GM06990 (cell line): Measurements from ENCODE around the gene RAD54L2.
"Not testable (repeated sequence)": the region's sequence is repeated elsewhere in the genome, so short reads cannot be mapped to it uniquely, and the experiment has no call there.

Source experiments
- DNase-seq: peaks from one replicate; pipeline ENCODE4 v3.0.0-alpha.2; 2011; ENCODE audit not compliant: insufficient read length; ENCODE audit errors: extremely low read depth
- H3K27me3 ChIP-seq: replicated peaks from 2 replicates; pipeline ENCODE4 v1.6.0; 2011; ENCODE audit warnings: low read length; ENCODE audit not compliant: control insufficient read depth, insufficient read depth
- H3K36me3 ChIP-seq: 2 replicates; pipeline ENCODE4 v1.5.1; 2011; ENCODE audit warnings: low read length; ENCODE audit not compliant: control insufficient read depth, insufficient read depth
- H3K4me3 ChIP-seq: replicated peaks from 2 replicates; pipeline ENCODE4 v1.5.1; 2011; ENCODE audit warnings: low read depth, mild to moderate bottlenecking, control low read depth, low read length
- CTCF ChIP-seq: IDR thresholded peaks from 2 replicates; pipeline ENCODE4 v1.5.1; 2011; ENCODE audit warnings: low read length, control low read depth, mild to moderate bottlenecking, inconsistent platforms; ENCODE audit not compliant: insufficient read depth, poor library complexity, severe bottlenecking

The RAD54L2 gene

GRCh38 chr3:51503007-51503406, 35.5 kb upstream of the RAD54L2 start:
- no peak overlapping the region for H3K4me3 ChIP-seq
- TF ChIP-seq CTCF = no peak
- DNase-seq = no peak
- no peaks in the 10 kb centered on the region for H3K27me3 ChIP-seq
- no peaks in the 10 kb centered on the region for H3K36me3 ChIP-seq

- Histone ChIP-seq H3K4me3 (no peak overlapping the region), H3K27me3 (no peaks in the 10 kb centered on the region), H3K36me3 (no peaks in the 10 kb centered on the region)
- TF ChIP-seq CTCF = no peak
- DNase-seq = no peak
These were observed 30.3 kb upstream of the RAD54L2 start for GRCh38 chr3:51508255-51508654.

GRCh38 chr3:51510996-51511395, 27.5 kb upstream of the RAD54L2 start:
- Histone ChIP-seq H3K27me3 (no peaks in the 10 kb centered on the region), H3K4me3 (no peak overlapping the region), H3K36me3 (no peaks in the 10 kb centered on the region)
- TF ChIP-seq CTCF = no peak
- no peak for DNase-seq

GRCh38 chr3:51514210-51514609, 24.3 kb upstream of the RAD54L2 start:
- no peak overlapping the region for H3K4me3 ChIP-seq
- no peaks in the 10 kb centered on the region for H3K27me3 ChIP-seq
- TF ChIP-seq CTCF = no peak
- DNase-seq = no peak
- H3K36me3 ChIP-seq = no peaks in the 10 kb centered on the region

- no peaks in the 10 kb centered on the region for H3K36me3 ChIP-seq
- H3K4me3 ChIP-seq = no peak overlapping the region
- no peak for DNase-seq
- TF ChIP-seq CTCF = no peak
- no peaks in the 10 kb centered on the region for H3K27me3 ChIP-seq
These were observed 18.7 kb upstream of the RAD54L2 start for GRCh38 chr3:51519848-51520247.

- DNase-seq, H3K27me3 ChIP-seq, H3K36me3 ChIP-seq, H3K4me3 ChIP-seq: not testable (repeated sequence)
These were observed 17.4 kb upstream of the RAD54L2 start for GRCh38 chr3:51520906-51521730.
